Sigmoid colon (tissue), 7 donors: Measurements from ENCODE around the gene CDKAL1. TPM values are rescaled to one million over a fixed set of nuclear protein-coding genes. Genes with fewer than 3 reads are reported as not detected.

ENCODE experiments used
- DNase-seq: peaks from one replicate; pipeline ENCODE4 v3.0.0-alpha.2; 2019
- H3K27ac ChIP-seq, 4 donors: fragments of 200-600 bp; sonication (generic); one replicate each; pipeline ENCODE4 v1.5.1; 2016 to 2019; ENCODE audit warnings: mild to moderate bottlenecking in 1 of 4
- H3K27me3 ChIP-seq, 3 donors: fragments of 200-600 bp; sonication (generic); one replicate each; pipeline ENCODE4 v1.5.1; 2019; ENCODE audit warnings: mild to moderate bottlenecking in 1 of 3
- H3K36me3 ChIP-seq, 4 donors: fragments of 200-600 bp; sonication (generic); one replicate each; pipeline ENCODE4 v1.5.1; 2016 to 2019
- H3K4me1 ChIP-seq, 4 donors: fragments of 200-600 bp; sonication (generic); one replicate each; pipeline ENCODE4 v1.5.1; 2017 to 2019
- H3K4me3 ChIP-seq, 4 donors: fragments of 200-600 bp; sonication (generic); one replicate each; pipeline ENCODE4 v1.5.1; 2017 to 2019; ENCODE audit warnings: mild to moderate bottlenecking in 2 of 4, moderate library complexity in 1 of 4
- H3K9me3 ChIP-seq, 4 donors: fragments of 200-600 bp in 3 of 4; sonication (generic) in 3 of 4; one replicate each; pipeline versions ENCODE4 v1.5.1 to v1.6.1; 2013 to 2019
- CTCF ChIP-seq, 4 experiments: fragments of 450-650 bp in 3 of 4; fragments of 200-600 bp in 1 of 4; IDR thresholded peaks; one replicate each; pipeline ENCODE4 v1.5.1; 2016 to 2019; ENCODE audit warnings: antibody characterized with exemption in 4 of 4, mild to moderate bottlenecking in 3 of 4, moderate library complexity in 2 of 4
- EP300 ChIP-seq, 4 donors: sonication (generic); formaldehyde crosslinking; IDR thresholded peaks; one replicate each; pipeline ENCODE4 v1.6.1; 2017; ENCODE audit warnings: antibody characterized with exemption in 4 of 4
- POLR2A ChIP-seq, 2 donors: fragments of 450-650 bp; IDR thresholded peaks; one replicate each; pipeline ENCODE4 v1.6.1; 2016; ENCODE audit warnings: antibody characterized with exemption in 2 of 2, mild to moderate bottlenecking in 2 of 2, moderate library complexity in 2 of 2
- POLR2AphosphoS5 ChIP-seq, 4 donors: sonication (generic); formaldehyde crosslinking; IDR thresholded peaks; one replicate each; pipeline ENCODE4 v1.6.1; 2017; ENCODE audit warnings: antibody characterized with exemption in 4 of 4
- WGBS, 2 donors: extraction: QIAGEN DNeasy Blood & Tissue Kit; methylation state at CpG; one replicate each; pipeline ENCODE4 v1.1.7; 2013; 5-methylcytosine and 5-hydroxymethylcytosine counted together
- intact Hi-C: fragments of 100-400 bp; cut with DNase I; formaldehyde crosslinking; loops from one replicate; pipeline ENCODE4 v1.15.1; 2023
- polyA plus RNA-seq, 3 donors: library from polyadenylated mRNA; stranded (reverse); fragments of 200-250 nt; gene quantifications; one replicate each; pipeline ENCODE4 v1.2.3, GENCODE V29; 2013
- total RNA-seq, 4 donors: library from RNA; depleted of rRNA; stranded (reverse); fragments of >200 nt; gene quantifications; one replicate each; pipeline ENCODE4 v1.1.0, GENCODE V29; 2016
- donor health status: healthy with polysubstance abuse.
- donor health status: Bipolar disorder and iron deficiency.
- donor health status: healthy.

The CDKAL1 gene
- total and polyA plus RNA-seq, 7 donors: 2.8 to 14.7 (median 11.4) TPM

GRCh38 chr6:21182589-21182988 is 648.3 kb downstream of the CDKAL1 start:
- no peak for DNase-seq
- Histone ChIP-seq H3K27ac (no peak overlapping the region), H3K4me1 (peaks cover 0 to 4% (median 2%) of the 10 kb centered on the region in 4 donors), H3K9me3 (no peaks in the 10 kb centered on the region), H3K36me3 (no peaks in the 10 kb centered on the region), H3K4me3 (no peak overlapping the region), H3K27me3 (no peaks in the 10 kb centered on the region)
- intact Hi-C loops: no loop called here
- TF ChIP-seq EP300 (IDR thresholded peaks at IDR 0.05) (no peak), CTCF (IDR thresholded peaks at IDR 0.05) (no peak), POLR2A (IDR thresholded peaks at IDR 0.05) (no peak), POLR2AphosphoS5 (IDR thresholded peaks at IDR 0.05) (no peak)

- H3K27me3 ChIP-seq: no peaks in the 10 kb centered on the region
- intact Hi-C loops: no loop called here
- DNase-seq: no peak
- no peaks in the 10 kb centered on the region for H3K9me3 ChIP-seq
- peaks cover 0 to 17% (median 15%) of the 10 kb centered on the region in 4 donors for H3K4me1 ChIP-seq
- H3K27ac ChIP-seq: no peak overlapping the region
- H3K4me3 ChIP-seq: no peak overlapping the region
- no peaks in the 10 kb centered on the region for H3K36me3 ChIP-seq
- no peak for TF ChIP-seq POLR2A (IDR thresholded peaks at IDR 0.05)
- TF ChIP-seq EP300 (IDR thresholded peaks at IDR 0.05): no peak
- no peak for TF ChIP-seq CTCF (IDR thresholded peaks at IDR 0.05)
- WGBS, 2 donors: 76 to 87% methylated on average over 4 of the region's 4 CpGs
These were observed 651.7 kb downstream of the CDKAL1 start for GRCh38 chr6:21185861-21186478.

GRCh38 chr6:21186479-21187055 is 652.3 kb downstream of the CDKAL1 start:
- Histone ChIP-seq H3K4me1 (peaks cover 0 to 23% (median 18%) of the 10 kb centered on the region in 4 donors), H3K4me3 (no peak overlapping the region), H3K9me3 (no peaks in the 10 kb centered on the region), H3K36me3 (no peaks in the 10 kb centered on the region), H3K27ac (no peak overlapping the region), H3K27me3 (no peaks in the 10 kb centered on the region)
- TF ChIP-seq CTCF (IDR thresholded peaks at IDR 0.05) (no peak), POLR2A (IDR thresholded peaks at IDR 0.05) (no peak), EP300 (IDR thresholded peaks at IDR 0.05) (no peak), POLR2AphosphoS5 (IDR thresholded peaks at IDR 0.05) (no peak)
- DNase-seq: no peak
- intact Hi-C loops: no loop called here
- 44 to 47% methylated on average over 2 of the region's 2 CpGs for WGBS, 2 donors

- intact Hi-C loops: no loop called here
These were observed 653.2 kb downstream of the CDKAL1 start for GRCh38 chr6:21187485-21187884.

More at GRCh38 chr6:21187485-21187884, 653.2 kb downstream of the CDKAL1 start:
- DNase-seq: no peak
- 88% methylated on average over 2 of the region's 2 CpGs for WGBS, 2 donors
- no peak for TF ChIP-seq POLR2A (IDR thresholded peaks at IDR 0.05)
- no peak for TF ChIP-seq CTCF (IDR thresholded peaks at IDR 0.05)
- no peak overlapping the region for H3K27ac ChIP-seq
- no peaks in the 10 kb centered on the region for H3K36me3 ChIP-seq
- no peaks in the 10 kb centered on the region for H3K9me3 ChIP-seq
- H3K4me1 ChIP-seq: peaks cover 0 to 23% (median 18%) of the 10 kb centered on the region in 4 donors
- H3K4me3 ChIP-seq: no peak overlapping the region
- H3K27me3 ChIP-seq: no peaks in the 10 kb centered on the region
